OCI-LY1 (cell line): ENCODE results near the gene LYZL2.
"Not testable (repeated sequence)": the region's sequence is repeated elsewhere in the genome, so short reads cannot be mapped to it uniquely, and the experiment has no call there.

Experiments used
- EZH2 ChIP-seq: fragments of 200-600 bp; sonication (generic), shearing (Covaris generic); IDR thresholded peaks from 2 replicates; pipeline ENCODE4 v1.8.0; 2017; ENCODE audit warnings: borderline replicate concordance, mixed run types, mild to moderate bottlenecking, antibody characterized with exemption, low read length, moderate library complexity, mixed read lengths
- TF ChIP-seq, protein P1 (sequence below): fragments of 200-600 bp; sonication (generic), shearing (Covaris generic); IDR thresholded peaks from 2 replicates; pipeline ENCODE4 v1.5.1; 2017; ENCODE audit warnings: mild to moderate bottlenecking, antibody characterized with exemption, low read length, moderate library complexity, mixed read lengths

DNA sequence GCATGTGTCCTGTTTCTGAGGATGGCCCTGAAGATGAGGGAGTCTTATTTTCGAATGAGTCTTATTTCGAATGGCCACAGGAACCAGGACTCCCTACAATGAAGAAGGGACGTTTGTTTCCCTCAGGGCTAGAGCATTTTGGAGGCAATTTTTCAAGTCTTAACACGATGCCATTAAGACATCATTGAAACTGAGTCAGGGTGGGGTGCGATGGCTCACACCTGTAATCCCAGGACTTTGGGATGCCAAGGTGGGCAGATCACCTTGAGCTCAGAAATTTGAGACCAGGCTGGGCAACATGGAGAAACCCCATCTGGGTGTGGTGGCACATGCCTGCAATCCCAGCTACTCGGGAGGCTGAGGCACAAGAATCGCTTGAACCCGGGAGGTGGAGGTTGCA, 18.5 kb downstream of the LYZL2 start:
- TF ChIP-seq, protein P1, sequence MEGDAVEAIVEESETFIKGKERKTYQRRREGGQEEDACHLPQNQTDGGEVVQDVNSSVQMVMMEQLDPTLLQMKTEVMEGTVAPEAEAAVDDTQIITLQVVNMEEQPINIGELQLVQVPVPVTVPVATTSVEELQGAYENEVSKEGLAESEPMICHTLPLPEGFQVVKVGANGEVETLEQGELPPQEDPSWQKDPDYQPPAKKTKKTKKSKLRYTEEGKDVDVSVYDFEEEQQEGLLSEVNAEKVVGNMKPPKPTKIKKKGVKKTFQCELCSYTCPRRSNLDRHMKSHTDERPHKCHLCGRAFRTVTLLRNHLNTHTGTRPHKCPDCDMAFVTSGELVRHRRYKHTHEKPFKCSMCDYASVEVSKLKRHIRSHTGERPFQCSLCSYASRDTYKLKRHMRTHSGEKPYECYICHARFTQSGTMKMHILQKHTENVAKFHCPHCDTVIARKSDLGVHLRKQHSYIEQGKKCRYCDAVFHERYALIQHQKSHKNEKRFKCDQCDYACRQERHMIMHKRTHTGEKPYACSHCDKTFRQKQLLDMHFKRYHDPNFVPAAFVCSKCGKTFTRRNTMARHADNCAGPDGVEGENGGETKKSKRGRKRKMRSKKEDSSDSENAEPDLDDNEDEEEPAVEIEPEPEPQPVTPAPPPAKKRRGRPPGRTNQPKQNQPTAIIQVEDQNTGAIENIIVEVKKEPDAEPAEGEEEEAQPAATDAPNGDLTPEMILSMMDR, result not testable (repeated sequence)
- TF ChIP-seq EZH2, result not testable (repeated sequence)
